Central memory CD8-positive, alpha-beta T cell (primary cell): Measurements from ENCODE around the gene DNAH1.
A peak's percentile ranks its signal among the peaks of the same experiment; 100 is the strongest.

Experiments used
- ATAC-seq: fragments of 150-1000 bp; cut with Tn5 transposase; replicated peaks from 2 replicates; pipeline ENCODE4 v1.10.0; 2022; ENCODE audit warnings: mild to moderate bottlenecking, moderate FRiP score, moderate number of reproducible peaks; ENCODE audit not compliant: poor library complexity, severe bottlenecking; ENCODE audit errors: extremely low read depth
- DNase-seq, 2 donors: peaks; one replicate each; pipeline ENCODE4 v3.0.0; 2021; ENCODE audit warnings: low spot score in 2 of 2
- H3K27ac Mint-ChIP-seq: one replicate; pipeline ENCODE4 v1.8.0; 2022; ENCODE audit warnings: low read depth, mild to moderate bottlenecking, moderate library complexity, mixed read lengths
- H3K27me3 Mint-ChIP-seq: one replicate; pipeline ENCODE4 v1.8.0; 2022; ENCODE audit warnings: mixed read lengths
- H3K36me3 Mint-ChIP-seq: one replicate; pipeline ENCODE4 v1.8.0; 2022; ENCODE audit warnings: mild to moderate bottlenecking, moderate library complexity, mixed read lengths; ENCODE audit not compliant: insufficient read depth
- H3K4me1 Mint-ChIP-seq: one replicate; pipeline ENCODE4 v1.8.0; 2022; ENCODE audit warnings: mixed read lengths
- H3K4me3 Mint-ChIP-seq: one replicate; pipeline ENCODE4 v1.8.0; 2022; ENCODE audit warnings: mild to moderate bottlenecking, moderate library complexity, mixed read lengths
- H3K9me3 Mint-ChIP-seq: one replicate; pipeline ENCODE4 v1.8.0; 2022; ENCODE audit warnings: mixed read lengths

DNAH1 gene

DNA sequence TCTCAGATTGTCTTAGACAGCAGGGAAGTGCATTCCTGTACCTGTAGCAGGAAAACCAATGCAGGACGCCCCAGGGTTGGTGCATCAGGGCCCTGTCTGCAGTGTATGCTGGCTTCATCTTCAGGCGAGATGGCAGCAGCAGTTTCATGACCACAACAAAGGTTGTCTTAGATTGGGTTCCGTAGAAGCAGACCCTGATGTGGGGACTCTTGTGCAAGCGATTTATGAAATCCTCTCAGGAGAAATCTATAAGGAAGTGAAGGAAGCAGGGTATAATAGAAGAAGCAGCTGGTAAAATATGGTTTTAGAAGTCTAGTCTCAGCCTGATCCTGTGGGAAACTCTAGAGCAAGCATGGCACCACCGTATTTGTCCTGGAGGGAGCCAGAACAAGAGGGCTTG, 25.0 kb downstream of the DNAH1 start:
- no peaks in the 10 kb centered on the region for H3K4me1 Mint-ChIP-seq
- H3K36me3 Mint-ChIP-seq, result peaks cover 21% of the 10 kb centered on the region
- no peak overlapping the region for H3K27ac Mint-ChIP-seq
- ATAC-seq (no peak), DNase-seq (no peak)
- no peaks in the 10 kb centered on the region for H3K27me3 Mint-ChIP-seq
- H3K9me3 Mint-ChIP-seq, result no peaks in the 10 kb centered on the region
- H3K4me3 Mint-ChIP-seq, result no peak overlapping the region

GRCh38 chr3:52343946-52344600, 28.0 kb downstream of the DNAH1 start:
- Mint-ChIP-seq H3K27ac (no peak overlapping the region), H3K27me3 (no peaks in the 10 kb centered on the region), H3K4me1 (no peaks in the 10 kb centered on the region), H3K36me3 (peaks cover 21% of the 10 kb centered on the region), H3K4me3 (no peak overlapping the region), H3K9me3 (no peaks in the 10 kb centered on the region)
- DNase-seq, result no peak
- no peak for ATAC-seq

DNA sequence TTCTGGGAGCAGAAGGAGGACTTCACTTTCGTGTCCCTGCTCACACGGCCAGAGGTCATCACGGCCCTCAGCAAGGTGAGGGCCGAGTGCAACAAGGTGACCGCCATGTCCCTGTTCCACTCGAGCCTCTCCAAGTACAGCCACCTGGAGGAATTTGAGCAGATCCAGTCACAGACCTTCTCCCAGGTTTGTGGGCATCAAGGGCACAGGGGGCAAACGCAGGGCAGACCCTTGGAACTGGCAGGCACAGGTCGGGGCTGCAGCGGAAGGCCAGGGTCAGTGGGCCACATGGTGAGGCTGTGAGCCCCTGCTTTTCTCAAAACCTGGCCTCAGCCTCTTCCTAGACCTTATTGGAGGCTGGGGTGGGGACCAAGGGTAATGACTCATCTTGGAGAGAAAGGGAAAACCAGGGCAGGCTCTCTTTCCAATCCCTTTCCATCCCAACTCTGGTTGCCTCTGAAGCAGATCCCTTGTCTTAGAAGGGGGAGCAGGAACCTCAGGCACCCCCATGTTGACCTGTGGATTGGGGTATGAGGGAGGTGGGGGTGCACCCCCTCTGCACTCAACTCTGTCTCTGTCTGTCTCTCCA, 29.5 kb downstream of the DNAH1 start:
- Mint-ChIP-seq H3K27ac (no peak overlapping the region), H3K36me3 (peaks cover 13% of the 10 kb centered on the region)

GRCh38 chr3:52346623-52347530, 30.8 kb downstream of the DNAH1 start:
- H3K27me3 Mint-ChIP-seq, result no peaks in the 10 kb centered on the region
- H3K36me3 Mint-ChIP-seq, result peaks cover 9% of the 10 kb centered on the region
- no peak overlapping the region for H3K27ac Mint-ChIP-seq
- no peak for DNase-seq
- H3K9me3 Mint-ChIP-seq, result no peaks in the 10 kb centered on the region
- no peak for ATAC-seq
- no peaks in the 10 kb centered on the region for H3K4me1 Mint-ChIP-seq
- no peak overlapping the region for H3K4me3 Mint-ChIP-seq

More for the DNA sequence above, 29.5 kb downstream of the DNAH1 start:
- Mint-ChIP-seq H3K9me3 (no peaks in the 10 kb centered on the region), H3K4me1 (no peaks in the 10 kb centered on the region), H3K27me3 (no peaks in the 10 kb centered on the region), H3K4me3 (no peak overlapping the region)
- no peak for ATAC-seq
- no peak for DNase-seq

DNA sequence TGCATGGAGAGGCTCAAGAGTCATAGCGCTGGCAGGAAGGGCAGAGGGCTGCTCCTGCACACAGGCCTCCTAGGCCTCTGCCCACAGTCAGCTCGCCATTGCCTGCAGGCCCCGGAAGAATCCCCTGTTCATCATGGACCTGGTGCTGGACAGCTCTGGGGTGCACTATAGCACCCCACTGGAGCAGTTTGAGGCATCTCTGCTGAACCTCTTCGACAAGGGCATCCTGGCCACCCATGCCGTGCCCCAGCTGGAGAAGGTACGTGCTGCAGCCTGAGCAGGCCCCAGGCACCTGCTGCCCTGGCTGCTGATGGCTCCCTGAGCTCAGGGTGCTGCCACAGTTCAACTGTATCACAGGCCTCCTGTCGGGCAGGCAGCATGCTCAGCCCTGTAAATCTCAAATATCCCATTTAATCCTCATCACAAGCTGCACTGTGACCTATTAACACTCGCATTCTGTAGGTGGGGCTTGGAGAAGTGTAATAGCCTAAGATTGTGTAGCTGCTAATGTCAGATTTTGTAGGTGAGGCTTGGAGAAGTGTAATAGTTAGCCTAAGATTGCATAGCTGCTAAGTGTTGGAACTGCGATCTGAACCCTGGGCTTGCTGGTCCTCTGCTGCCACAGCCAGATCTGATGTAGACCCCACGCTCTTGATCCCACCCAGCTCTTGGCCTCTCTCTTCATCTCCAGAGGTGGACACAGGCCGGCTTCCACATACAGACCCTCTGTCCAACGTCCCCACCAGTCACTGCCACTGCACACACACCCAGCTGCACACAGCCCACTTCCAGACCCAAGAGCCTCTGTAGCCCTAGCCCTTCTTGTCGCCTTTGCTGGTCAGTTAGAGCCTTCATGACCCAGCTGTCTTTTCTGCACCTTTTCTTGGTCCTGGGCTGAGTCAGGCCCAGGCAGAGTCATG, 31.9 kb downstream of the DNAH1 start:
- H3K4me1 Mint-ChIP-seq, result no peaks in the 10 kb centered on the region
- H3K27ac Mint-ChIP-seq, result peak overlapping the region; percentile 17
- DNase-seq, result no peak
- H3K27me3 Mint-ChIP-seq, result no peaks in the 10 kb centered on the region
- H3K36me3 Mint-ChIP-seq, result peaks cover 11% of the 10 kb centered on the region
- ATAC-seq, result no peak
- H3K4me3 Mint-ChIP-seq, result no peak overlapping the region
- H3K9me3 Mint-ChIP-seq, result no peaks in the 10 kb centered on the region

DNA sequence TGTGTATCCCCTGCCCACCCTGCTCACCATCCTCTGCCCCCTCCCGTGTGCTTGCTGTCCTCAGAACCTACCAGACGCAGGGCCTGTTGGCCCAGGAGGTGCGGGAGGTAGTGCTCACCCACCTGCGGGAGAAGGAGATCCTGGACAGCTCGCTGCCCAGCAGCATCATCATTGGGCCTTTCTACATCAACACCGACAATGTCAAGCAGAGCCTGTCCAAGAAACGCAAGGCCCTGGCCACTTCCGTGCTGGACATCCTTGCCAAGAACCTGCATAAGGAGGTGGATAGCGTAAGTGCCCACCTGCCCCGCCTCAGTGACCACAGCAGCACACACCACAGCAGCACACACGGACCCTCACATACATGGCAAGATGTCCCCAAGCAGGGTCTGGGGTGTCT, 33.0 kb downstream of the DNAH1 start:
- peaks cover 8% of the 10 kb centered on the region for H3K36me3 Mint-ChIP-seq
- no peak overlapping the region for H3K27ac Mint-ChIP-seq
- no peaks in the 10 kb centered on the region for H3K4me1 Mint-ChIP-seq
- H3K4me3 Mint-ChIP-seq, result no peak overlapping the region
- H3K27me3 Mint-ChIP-seq, result no peaks in the 10 kb centered on the region
- H3K9me3 Mint-ChIP-seq, result no peaks in the 10 kb centered on the region
- no peak for DNase-seq
- ATAC-seq, result no peak

GRCh38 chr3:52349611-52350395, 33.7 kb downstream of the DNAH1 start:
- Mint-ChIP-seq H3K36me3 (peaks cover 11% of the 10 kb centered on the region), H3K27ac (no peak overlapping the region), H3K4me1 (no peaks in the 10 kb centered on the region), H3K9me3 (no peaks in the 10 kb centered on the region), H3K4me3 (no peak overlapping the region), H3K27me3 (no peaks in the 10 kb centered on the region)
- ATAC-seq (no peak), DNase-seq (no peak)

DNA sequence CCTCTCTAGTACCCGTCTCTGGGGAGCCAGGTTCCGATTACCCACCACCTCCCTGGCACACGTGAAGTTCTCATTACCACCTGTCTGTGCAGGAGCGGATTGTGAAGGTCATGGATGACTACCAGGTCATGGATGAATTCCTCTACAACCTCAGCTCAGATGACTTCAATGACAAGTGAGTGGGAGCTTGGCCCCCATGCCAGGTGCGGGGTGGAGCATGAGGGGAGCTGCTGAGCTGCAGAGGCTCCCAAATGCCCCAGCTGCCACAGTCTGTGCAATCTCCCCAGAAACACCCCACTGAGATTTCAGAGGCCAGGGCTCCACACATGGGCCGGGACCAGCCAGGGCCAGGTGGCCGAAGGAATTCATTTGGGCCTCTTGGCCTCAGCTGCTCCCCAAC, 34.3 kb downstream of the DNAH1 start:
- no peak for ATAC-seq
- H3K36me3 Mint-ChIP-seq, result peaks cover 13% of the 10 kb centered on the region

DNA sequence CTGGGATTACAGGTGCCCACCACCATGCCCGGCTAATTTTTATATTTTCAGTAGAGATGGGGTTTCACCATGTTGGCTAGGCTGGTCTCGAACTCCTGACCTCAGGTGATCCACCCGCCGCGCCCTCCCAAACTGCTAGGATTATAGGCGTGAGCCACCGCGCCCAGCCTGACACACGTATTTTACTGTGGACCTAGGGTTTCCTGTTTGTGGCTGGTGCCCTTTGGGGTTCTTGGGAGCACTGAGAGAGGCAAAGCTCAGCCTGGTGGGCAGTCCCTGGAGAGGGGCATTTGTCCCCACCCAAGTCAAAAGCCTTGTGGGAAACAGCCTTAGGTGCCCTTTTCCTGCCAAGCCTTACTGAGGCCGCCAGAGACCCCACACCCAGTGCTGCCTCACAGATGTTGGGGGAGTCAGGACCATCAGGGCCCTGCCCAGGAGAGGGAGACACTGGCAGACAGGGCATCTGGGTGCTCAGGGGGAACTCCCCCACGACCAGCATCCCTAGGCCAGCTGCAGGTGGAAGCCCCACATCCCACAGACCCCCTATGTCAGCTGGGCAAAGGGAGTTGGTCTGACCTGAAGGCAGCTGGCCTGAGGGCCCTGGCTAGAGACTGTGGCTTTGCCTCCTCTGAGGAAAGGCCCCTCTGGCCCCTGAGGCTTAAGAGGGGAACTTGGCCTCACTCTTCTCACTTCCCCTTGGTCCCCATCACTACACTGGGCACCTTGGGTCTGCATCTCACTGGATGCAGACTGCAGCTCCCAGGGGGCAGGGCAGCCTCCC, 35.1 kb downstream of the DNAH1 start:
- Mint-ChIP-seq H3K4me1 (no peaks in the 10 kb centered on the region), H3K36me3 (peaks cover 16% of the 10 kb centered on the region), H3K27ac (no peak overlapping the region), H3K4me3 (no peak overlapping the region), H3K27me3 (no peaks in the 10 kb centered on the region), H3K9me3 (no peaks in the 10 kb centered on the region)
- DNase-seq (no peak), ATAC-seq (no peak)

More for the DNA sequence above, 34.3 kb downstream of the DNAH1 start:
- DNase-seq, result no peak
- H3K4me1 Mint-ChIP-seq, result no peaks in the 10 kb centered on the region
- H3K27me3 Mint-ChIP-seq, result no peaks in the 10 kb centered on the region
- no peaks in the 10 kb centered on the region for H3K9me3 Mint-ChIP-seq
- H3K27ac Mint-ChIP-seq, result no peak overlapping the region
- no peak overlapping the region for H3K4me3 Mint-ChIP-seq

DNA sequence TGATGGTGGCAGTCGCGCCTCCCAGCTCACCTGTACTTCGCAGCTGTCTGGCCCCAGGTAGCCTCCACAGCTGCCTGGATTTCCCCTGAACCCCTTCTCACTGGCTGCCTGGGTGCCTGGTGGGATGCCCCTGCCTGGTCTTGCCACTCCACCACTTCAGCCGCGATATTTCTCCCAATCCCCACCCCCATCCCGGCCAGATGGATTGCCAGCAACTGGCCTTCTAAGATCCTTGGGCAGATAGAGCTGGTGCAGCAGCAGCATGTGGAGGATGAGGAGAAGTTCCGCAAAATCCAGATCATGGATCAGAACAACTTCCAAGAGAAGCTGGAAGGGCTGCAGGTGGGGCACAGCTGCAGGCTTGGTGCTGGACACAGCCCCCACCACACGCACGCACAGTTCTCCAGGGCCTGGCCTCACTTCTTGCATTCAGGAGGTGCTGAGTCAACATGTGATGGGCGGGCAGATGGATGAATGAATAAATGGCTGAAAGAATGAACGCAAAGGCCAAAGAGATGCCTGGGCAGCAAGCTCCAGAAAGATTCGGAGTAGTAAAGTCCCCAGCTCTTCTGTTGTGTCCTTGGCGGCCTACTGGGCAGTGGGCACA, 35.7 kb downstream of the DNAH1 start:
- ATAC-seq, result no peak
- Mint-ChIP-seq H3K4me1 (no peaks in the 10 kb centered on the region), H3K27ac (no peak overlapping the region), H3K27me3 (no peaks in the 10 kb centered on the region), H3K4me3 (no peak overlapping the region), H3K9me3 (no peaks in the 10 kb centered on the region), H3K36me3 (peaks cover 14% of the 10 kb centered on the region)
- DNase-seq, result no peak

- H3K4me1 Mint-ChIP-seq, result no peaks in the 10 kb centered on the region
- no peak for ATAC-seq
- H3K4me3 Mint-ChIP-seq, result no peak overlapping the region
- H3K36me3 Mint-ChIP-seq, result peaks cover 13% of the 10 kb centered on the region
- no peaks in the 10 kb centered on the region for H3K9me3 Mint-ChIP-seq
- DNase-seq, result no peak
- H3K27me3 Mint-ChIP-seq, result no peaks in the 10 kb centered on the region
- H3K27ac Mint-ChIP-seq, result no peak overlapping the region
Measured at GRCh38 chr3:52352566-52352965, 36.4 kb downstream of the DNAH1 start.
